Measurements from ENCODE around the gene AGBL1. TPM values are rescaled to one million over a fixed set of nuclear protein-coding genes. Genes with fewer than 3 reads are reported as not detected.

Gene AGBL1
- total RNA-seq, 1 donor from 2014 or later, result not detected

DNA sequence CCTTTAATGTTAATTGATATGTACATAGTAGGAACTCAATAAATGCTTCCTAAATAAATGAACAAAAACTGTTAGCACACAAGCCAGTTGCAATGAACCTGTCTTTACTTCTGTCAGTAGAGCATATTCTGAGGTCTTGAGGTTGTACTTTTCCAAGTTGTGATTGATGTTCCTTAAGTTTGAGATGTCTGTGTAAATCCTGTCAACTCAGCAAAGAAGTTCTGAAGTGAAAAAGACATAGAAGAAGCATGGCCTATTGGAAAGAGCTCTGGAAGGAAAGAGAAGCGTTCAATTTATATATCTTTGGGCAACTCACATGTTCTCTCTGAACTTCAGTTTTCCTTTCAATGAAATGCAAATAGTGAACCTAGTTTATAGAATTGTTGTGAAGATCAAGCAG is 269.9 kb downstream of the AGBL1 start:
- intact Hi-C loops (cut with DNase I), result no loop called here

DNA sequence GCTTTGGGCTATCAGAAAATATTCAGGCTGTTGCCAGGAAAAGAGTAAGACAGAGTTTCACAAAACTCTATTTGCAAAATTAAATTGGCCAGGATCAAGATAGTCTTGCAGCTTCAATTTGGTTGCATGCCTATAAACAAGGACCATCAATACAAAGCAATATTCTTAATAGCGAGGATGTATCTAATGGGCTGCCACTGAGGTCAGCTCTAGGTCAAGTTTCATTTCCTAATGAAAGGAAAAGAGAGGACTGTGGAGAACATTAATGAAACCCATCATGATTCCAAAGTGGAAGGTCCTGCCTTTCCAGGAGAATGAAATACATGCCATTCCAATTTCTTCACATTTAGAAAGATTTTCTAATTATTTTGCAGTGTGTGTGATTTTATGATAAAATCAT is 273.5 kb downstream of the AGBL1 start:
- ATAC-seq (ENCODE audit: poor library complexity), result no peak
- intact Hi-C loops (cut with DNase I), result no loop called here

More for the DNA sequence above, 269.9 kb downstream of the AGBL1 start:
- DNase-seq (no peak), ATAC-seq (ENCODE audit: poor library complexity) (no peak)

DNA sequence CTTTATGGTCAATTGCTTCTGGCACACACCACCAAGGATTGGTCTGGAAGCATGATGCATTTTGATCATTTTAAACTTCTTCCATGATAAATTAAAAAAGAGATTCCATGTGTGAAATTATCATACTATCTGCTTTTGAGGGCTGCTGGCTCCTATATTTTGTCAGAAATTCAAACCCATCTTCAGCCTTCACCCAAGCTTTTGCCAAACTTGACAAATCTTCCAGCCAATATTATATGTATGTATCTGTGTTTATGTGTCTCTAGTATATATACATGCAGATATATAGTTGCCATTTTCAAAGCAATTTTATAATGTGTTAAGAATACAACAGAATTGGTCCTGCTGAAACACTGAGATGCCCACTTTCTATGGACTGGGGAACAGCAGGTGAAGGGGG is 275.7 kb downstream of the AGBL1 start:
- no peak for DNase-seq
- intact Hi-C loops (cut with DNase I), result no loop called here
- ATAC-seq (ENCODE audit: poor library complexity), result no peak

More for the DNA sequence above, 273.5 kb downstream of the AGBL1 start:
- no peak for DNase-seq

DNA sequence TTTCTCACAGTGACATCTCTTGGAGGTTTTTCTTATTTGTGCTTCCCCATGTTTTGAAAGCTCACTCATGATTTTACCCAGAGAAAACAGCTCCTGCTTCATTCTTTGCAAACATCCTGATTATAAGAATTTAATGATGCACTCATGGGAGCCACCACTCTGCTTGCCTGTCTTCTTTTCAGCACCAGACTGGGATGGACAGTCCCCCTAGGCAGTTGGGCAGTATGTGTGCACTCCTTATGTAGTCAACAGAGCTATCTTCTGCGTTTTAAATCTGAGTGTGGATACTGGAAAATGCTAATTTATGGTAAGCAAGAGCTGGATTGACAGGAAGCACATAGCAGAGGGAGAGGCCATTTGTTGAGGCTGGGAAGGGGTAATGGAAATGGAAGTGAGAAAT is 276.1 kb downstream of the AGBL1 start:
- ATAC-seq (ENCODE audit: poor library complexity) (no peak), DNase-seq (no peak)
- intact Hi-C loops (cut with DNase I), result no loop called here

DNA sequence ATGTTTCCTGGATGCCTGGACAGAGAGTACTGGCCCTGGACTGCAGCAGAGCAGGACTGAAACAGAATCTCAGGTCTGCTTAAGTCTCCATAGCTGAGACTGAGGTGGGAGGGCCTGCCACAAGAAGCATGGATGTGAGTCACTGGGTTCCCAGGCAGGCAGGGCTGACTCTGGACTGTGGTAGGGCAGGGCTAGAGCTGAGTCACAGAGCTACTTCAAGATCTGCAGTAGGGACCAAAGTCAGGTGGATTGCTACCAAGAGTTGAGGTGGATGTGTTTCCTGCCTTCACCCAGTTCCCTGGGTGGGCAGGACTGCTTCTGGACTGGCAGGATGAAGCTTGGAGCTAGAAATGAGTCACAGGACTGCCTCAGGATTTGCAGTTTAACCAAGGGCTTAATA is 282.9 kb downstream of the AGBL1 start:
- intact Hi-C loops (cut with DNase I), result no loop called here
- no peak for ATAC-seq (ENCODE audit: poor library complexity)
- DNase-seq, result no peak

DNA sequence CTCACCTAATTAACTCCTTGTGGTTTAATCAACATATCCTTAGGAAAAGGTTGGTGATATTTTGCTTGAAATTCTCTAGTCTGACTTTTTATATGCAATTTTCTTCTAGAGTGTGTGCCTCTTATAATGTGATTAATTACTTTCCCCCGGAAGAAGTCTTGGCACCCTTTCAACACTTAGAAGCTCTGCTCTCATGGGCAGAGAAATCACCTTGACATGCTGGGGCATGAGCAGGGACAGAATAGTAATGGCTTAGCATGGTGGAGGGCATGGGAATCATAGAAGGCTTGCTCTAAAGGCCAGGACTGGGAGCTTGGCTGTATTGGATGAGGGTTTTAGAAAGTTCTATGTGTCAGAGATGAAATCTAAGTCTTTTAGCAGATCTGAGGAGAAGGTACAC is 293.5 kb downstream of the AGBL1 start:
- ATAC-seq (ENCODE audit: poor library complexity) (no peak), DNase-seq (no peak)
- intact Hi-C loops (cut with DNase I), result no loop called here

DNA sequence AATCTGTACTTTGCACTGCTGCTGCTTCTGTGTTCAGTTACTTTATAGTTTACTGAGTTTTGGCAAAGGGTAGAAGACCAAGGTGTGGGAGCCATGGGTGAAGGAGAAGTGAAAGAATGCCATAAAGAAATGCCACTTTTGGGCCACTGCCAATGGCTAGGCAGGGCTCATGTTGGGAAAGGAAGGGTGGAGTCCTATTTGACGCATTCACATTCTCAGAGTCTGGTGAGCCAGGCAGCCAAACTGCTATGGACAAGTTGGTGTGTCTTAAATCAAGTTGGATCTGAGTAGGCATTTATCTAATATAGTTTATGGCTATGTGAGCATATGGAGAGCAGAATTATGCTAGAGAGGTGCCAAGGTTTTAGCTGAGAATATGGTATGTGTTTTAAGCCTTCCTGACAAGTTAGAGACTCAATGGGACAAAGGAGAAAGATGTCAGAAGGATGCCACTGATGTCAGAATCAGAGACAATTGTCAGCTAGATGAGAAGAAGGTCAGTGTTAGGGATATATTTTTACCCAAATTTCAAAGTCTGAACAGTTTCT is 296.1 kb downstream of the AGBL1 start:
- intact Hi-C loops (cut with DNase I), result no loop called here

DNA sequence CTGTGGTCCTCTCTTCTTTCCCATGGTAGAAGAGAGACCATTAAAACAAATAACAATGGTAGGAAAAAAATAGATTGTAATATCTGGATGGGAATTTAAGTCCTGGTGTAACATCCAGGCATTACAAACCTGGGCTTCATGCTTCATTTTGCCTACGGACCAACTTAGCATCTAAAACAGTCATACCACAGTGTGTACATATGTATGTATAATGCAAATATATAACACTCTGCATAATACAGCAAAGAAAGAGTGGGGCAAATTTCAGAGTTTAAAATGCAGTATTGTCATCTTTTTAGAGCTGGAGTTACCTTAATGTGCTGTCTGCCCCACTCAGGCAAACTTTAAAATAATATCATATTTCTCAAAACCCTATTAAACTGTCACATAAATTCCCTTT is 298.2 kb downstream of the AGBL1 start:
- intact Hi-C loops (cut with DNase I), result no loop called here
- DNase-seq, result no peak
- no peak for ATAC-seq (ENCODE audit: poor library complexity)

More for the DNA sequence above, 296.1 kb downstream of the AGBL1 start:
- DNase-seq (no peak), ATAC-seq (ENCODE audit: poor library complexity) (no peak)

DNA sequence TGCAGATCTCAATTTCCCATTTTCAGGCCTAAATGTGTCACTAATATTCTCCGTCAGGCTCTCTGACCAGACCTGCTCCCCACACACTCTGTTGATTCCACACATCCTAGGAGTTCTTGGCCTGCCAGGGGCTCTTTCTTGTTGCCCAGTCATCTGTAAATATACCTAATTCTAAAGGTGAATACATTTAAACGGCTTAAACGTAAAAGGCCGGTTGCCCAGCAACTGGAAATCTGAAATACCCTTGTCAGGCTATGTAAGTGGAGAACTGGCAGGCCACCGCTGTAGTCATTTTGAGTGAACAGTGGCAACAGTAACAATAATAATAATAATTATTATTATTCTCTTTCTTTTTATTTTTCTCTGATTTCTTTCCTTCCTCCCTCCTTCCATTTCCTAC is 302.7 kb downstream of the AGBL1 start:
- intact Hi-C loops (cut with DNase I), result no loop called here
- DNase-seq, result no peak
- no peak for ATAC-seq (ENCODE audit: poor library complexity)

DNA sequence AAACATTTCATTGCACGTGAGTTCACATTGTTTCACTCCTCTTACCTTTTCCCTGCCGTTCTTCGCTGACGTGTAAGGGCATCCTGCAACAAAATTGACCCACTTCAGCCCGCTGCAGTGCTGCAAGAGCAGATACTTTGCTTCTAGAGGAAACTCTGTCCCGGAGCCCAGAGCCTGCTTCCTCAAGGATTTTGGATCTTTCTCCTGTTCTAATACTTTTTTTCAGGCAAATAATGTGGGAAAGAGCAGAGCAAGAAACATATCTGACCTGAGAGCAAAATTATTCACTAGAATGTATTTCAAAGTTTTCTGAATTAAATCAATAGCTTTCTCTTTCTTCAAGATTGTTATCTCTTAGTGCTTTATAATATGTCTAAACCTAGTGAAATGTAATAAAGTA is 303.9 kb downstream of the AGBL1 start:
- DNase-seq (no peak), ATAC-seq (ENCODE audit: poor library complexity) (no peak)
- intact Hi-C loops (cut with DNase I), result no loop called here

DNA sequence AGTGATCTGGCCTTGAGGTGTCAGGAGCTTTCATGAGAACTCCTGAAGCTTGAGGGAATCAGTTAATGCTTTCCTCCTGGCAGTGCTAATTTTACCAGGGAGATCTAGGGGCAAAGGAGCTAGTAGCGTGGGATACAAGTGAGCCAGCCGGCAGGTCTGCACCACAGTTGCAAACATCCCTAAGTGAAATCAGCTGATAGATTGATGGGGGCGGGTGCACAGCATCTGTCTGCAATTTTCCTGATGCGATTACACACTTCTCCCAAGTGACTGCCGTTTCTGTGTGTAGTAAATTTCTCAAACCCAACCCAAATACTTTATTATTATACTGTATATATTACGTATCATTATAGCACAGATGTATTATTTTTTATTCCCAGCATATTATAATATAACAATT is 304.5 kb downstream of the AGBL1 start:
- ATAC-seq (ENCODE audit: poor library complexity) (no peak), DNase-seq (no peak)
- intact Hi-C loops (cut with DNase I), result no loop called here

DNA sequence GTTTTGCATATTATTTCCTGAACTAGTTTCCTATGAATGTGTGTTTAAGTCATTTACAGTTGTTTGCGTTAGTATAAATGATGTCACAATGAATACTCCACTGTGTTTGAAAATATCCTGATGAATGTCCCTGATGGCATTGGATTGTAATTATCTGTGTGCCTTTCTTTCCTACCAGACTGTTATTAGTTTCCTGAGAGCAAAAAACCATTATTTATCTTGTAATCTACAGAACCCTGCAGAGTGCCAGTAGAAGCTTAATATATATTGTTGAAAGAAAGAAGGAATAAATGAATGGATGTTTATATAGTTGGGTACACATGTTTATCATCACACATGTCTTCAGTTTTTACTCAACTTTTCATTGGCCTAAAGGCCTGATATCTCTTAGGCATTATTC is 312.6 kb downstream of the AGBL1 start:
- intact Hi-C loops (cut with DNase I), result no loop called here
- no peak for ATAC-seq (ENCODE audit: poor library complexity)
- DNase-seq, result no peak

DNA sequence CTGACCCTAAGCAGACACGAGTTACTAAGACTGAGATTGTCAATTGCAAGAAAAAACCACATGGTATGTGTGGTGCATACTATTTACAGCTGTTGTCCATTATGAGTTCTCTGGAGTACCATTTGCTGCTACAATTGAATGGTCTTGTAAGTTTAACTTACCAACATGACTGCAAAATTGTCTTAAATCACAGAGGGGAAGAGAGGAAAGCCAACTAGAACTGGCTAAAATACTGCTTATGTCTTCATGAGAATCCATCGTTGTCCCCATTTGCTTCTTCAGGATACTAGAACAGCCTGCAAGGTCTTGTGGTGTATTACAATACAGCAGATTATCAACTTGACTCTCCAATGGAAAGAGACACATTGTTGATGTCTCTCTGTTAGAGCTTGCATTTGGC is 313.2 kb downstream of the AGBL1 start:
- DNase-seq (no peak), ATAC-seq (ENCODE audit: poor library complexity) (no peak)
- intact Hi-C loops (cut with DNase I), result no loop called here

DNA sequence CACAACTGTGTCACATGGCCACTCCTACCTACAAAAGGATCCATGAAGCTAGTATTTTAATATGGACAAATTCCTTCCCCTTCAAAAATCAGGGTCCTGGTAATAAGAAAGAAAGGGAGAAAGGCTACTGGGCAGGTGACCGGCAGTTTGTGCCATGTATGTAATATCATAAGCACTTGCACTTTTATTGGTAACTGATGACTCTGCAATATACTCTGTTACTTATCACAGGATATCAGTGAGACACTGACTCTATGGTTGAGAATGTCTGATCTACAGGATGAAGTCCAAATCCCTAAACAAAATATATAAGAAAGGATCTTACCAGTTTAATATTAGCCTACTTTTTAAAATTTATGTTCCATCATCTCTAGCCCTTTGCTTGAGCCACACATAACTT is 315.2 kb downstream of the AGBL1 start:
- DNase-seq (no peak), ATAC-seq (ENCODE audit: poor library complexity) (no peak)
- intact Hi-C loops (cut with DNase I), result no loop called here

DNA sequence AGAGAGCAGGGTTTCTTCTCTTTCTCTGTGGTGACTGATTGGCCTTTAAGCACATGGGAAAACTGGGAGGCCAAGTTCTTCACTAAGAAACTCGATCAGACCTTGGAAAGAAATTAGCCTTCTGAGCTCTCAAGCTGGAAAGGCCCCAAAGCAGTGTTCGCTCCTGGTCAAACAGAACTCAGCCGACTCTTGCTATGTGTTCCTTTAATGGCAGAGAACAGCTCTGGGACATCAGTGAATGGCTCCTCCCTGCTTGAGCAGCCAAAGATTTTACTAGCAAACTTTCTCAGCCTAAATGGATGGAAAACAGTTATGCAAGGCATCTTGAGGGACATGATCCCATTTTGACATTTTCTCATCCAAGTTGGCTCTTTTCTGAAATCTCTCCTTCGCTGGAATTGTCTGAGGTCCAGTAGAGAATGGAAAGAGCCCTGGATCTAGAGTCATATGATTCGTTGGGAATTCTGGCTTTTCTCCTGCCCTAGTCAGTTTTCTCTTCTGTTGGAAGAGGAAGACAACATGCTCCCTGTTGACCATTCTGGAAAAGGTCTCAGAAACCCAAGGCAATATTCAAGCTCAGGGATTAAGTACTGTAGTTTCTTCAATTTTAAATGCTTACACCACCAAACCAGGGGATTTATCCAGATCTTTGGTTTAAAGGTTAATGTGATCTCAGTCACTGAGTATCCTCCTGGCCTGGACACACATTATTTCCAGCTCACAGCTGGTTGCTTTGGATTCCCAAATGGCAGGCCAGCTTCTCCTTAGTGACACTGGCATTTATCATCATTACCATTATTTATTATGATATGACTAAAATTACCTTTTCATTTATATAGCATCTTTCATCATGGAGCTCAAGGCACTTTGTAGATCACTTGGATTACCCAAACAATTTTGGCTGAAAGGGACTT is 319.6 kb downstream of the AGBL1 start:
- peak; percentile 96 for ATAC-seq (ENCODE audit: poor library complexity)
- intact Hi-C loops (cut with DNase I), result no loop called here
- peak; percentile 56 for DNase-seq

DNA sequence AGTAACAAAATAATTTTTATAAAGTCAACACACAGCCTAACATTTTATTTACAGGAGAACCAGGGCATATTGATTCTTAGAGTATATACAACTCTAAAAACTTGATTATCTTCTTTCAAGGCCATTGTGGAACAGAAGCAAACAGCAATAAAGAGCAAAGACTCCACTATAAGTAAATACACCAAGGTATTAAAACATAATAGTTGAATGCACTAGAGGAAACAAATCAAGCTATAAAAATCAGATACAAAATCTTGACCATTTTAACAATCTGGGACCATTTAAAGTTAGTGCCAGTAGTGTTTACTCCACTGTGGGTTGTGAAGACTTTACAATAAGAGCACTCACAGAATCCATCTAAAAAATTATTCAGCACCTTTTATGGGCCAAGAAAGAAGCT is 323.6 kb downstream of the AGBL1 start:
- DNase-seq (no peak), ATAC-seq (ENCODE audit: poor library complexity) (no peak)
- intact Hi-C loops (cut with DNase I), result no loop called here

DNA sequence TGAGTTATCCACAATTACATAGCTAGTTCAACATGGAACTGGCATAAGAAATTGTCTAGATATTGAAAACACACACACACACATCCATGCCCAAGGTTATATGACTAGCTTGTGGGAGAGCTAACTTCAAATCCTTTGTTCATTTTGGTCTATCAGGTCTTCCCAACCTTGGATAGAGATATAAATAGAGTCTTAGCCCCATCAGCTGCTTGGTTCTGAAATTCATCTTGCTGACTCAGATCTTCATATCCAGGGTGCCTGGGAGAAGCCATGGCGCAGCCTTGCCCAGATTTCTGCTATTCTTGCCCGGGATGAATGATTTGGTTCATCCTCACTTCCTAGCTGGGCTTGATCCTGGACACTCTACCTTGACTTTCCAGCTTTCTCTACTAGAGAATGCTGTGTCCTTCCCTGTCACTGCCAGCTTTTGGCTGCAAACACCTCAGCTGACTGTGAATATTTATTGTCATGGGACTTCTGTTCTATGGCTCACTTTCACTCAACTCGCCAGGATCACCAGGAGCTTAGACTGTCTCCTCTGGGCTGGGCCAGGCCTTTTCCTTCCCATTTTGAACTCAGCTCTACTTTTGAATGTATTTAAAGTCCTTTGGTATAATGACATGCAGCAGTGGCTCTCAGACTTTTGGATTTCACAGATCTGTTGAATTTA is 324.4 kb downstream of the AGBL1 start:
- no peak for DNase-seq
- intact Hi-C loops (cut with DNase I), result no loop called here
- ATAC-seq (ENCODE audit: poor library complexity), result no peak

DNA sequence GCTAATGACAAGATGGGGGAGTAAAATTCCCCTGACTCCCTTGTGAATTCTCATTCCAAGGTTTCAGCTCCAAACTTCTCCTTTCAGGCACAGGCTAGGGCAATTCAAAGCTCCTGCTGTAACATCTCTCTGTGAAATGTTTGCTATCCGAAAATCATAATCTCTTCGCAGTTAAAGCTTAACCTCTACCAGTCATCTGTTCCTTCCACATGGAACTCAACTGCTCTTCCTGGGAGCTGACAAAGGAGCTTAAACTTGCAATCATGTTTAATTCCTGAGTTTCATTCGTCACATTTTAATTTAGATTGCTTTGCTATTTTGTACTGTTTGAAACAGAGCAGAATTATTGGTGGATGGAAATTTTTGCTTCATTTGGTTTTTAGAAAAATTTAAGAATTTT is 328.6 kb downstream of the AGBL1 start:
- ATAC-seq (ENCODE audit: poor library complexity), result no peak
- intact Hi-C loops (cut with DNase I), result no loop called here

DNA sequence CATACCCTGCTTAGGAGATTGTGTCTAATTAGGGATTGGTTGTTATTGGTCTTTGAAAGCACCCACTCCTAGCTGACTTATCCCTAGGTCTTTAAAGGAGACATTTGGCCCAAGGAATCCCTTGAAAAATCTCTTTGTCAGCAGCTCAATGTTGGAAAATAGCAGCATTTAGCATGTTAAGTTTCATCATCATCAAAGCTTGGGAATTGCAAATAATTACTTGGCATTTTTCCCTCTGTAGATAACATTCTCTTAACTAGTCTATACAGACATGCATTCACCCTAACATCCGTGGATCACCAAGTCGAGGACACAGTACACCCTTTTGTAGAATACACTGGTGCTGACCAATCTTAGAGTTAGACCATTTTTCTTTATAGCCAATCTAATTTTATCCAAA is 332.2 kb downstream of the AGBL1 start:
- intact Hi-C loops (cut with DNase I), result no loop called here
- DNase-seq (no peak), ATAC-seq (ENCODE audit: poor library complexity) (no peak)

More for the DNA sequence above, 328.6 kb downstream of the AGBL1 start:
- no peak for DNase-seq

DNA sequence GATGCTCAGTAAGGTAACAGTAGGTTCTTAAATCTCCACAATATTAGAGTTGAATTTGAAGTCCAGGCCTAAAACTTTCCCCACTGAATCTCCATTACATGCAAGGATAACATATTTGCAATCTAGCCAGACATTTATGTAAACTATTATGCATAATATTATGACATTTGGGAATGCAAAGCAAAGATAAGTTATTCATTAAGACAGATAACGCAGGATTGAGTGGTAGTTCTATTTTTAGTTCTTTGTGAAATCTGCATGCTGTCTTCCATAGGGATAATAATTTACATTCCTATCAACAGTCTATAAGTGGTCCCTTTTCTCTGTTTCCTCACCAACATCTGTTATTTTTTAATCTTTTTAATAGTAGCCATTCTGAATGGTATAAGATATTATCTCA is 333.5 kb downstream of the AGBL1 start:
- DNase-seq (no peak), ATAC-seq (ENCODE audit: poor library complexity) (no peak)
- intact Hi-C loops (cut with DNase I), result no loop called here

All from Right ventricle myocardium superior (tissue), 1 donor.